HepG2 (cell line): Measurements from ENCODE around the gene ARTN. TPM values are rescaled to one million over a fixed set of nuclear protein-coding genes. Genes with fewer than 3 reads are reported as not detected.

Experiments
- FOSL2 ChIP-seq: sonication (generic); formaldehyde crosslinking; IDR thresholded peaks from 2 replicates; pipeline ENCODE4 v1.4.0; 2020; ENCODE audit warnings: missing genetic modification reagents
- GTF3A ChIP-seq: sonication (generic); formaldehyde crosslinking; conservative IDR thresholded peaks from 2 replicates; pipeline ENCODE4 v1.4.0; 2020; ENCODE audit warnings: mild to moderate bottlenecking, missing genetic modification reagents
- MTA1 ChIP-seq: sonication (generic); formaldehyde crosslinking; IDR thresholded peaks from 2 replicates; pipeline ENCODE4 v1.4.0; 2020; ENCODE audit warnings: missing genetic modification reagents, mild to moderate bottlenecking, borderline replicate concordance
- RFXAP ChIP-seq: sonication (generic); formaldehyde crosslinking; IDR thresholded peaks from 2 replicates; pipeline ENCODE4 v1.4.0; 2020; ENCODE audit warnings: missing genetic modification reagents, borderline replicate concordance
- SRY ChIP-seq: sonication (generic); formaldehyde crosslinking; IDR thresholded peaks from 2 replicates; pipeline ENCODE4 v1.8.0; 2022; ENCODE audit warnings: mild to moderate bottlenecking, missing genetic modification reagents
- TBL1XR1 ChIP-seq: fragments of 150-350 bp; IDR thresholded peaks from 2 replicates; pipeline ENCODE4 v1.6.1; 2014; ENCODE audit warnings: borderline replicate concordance, low read length; ENCODE audit not compliant: partially characterized antibody
- ZFP36L1 ChIP-seq: sonication (generic); formaldehyde crosslinking; IDR thresholded peaks from 2 replicates; pipeline ENCODE4 v1.8.0; 2022; ENCODE audit warnings: mild to moderate bottlenecking, missing genetic modification reagents, moderate library complexity
- ZNF180 ChIP-seq: sonication (generic); formaldehyde crosslinking; IDR thresholded peaks from 2 replicates; pipeline ENCODE4 v1.4.0; 2020; ENCODE audit warnings: low read depth, missing genetic modification reagents, borderline replicate concordance
- ZNF331 ChIP-seq: sonication (generic); formaldehyde crosslinking; IDR thresholded peaks from 2 replicates; pipeline ENCODE4 v1.4.0; 2020; ENCODE audit warnings: missing genetic modification reagents
- ZNF343 ChIP-seq: sonication (generic); formaldehyde crosslinking; IDR thresholded peaks from 2 replicates; pipeline ENCODE4 v1.4.0; 2020; ENCODE audit warnings: mild to moderate bottlenecking, missing genetic modification reagents
- ZNF501 ChIP-seq: sonication (generic); formaldehyde crosslinking; IDR thresholded peaks from 2 replicates; pipeline ENCODE4 v1.5.1; 2020; ENCODE audit warnings: mild to moderate bottlenecking, moderate library complexity, missing genetic modification reagents
- ZNF652 ChIP-seq: IDR thresholded peaks from 2 replicates; pipeline ENCODE4 v1.6.1; 2016; ENCODE audit warnings: low read depth, borderline replicate concordance
- ZSCAN12 ChIP-seq: sonication (generic); formaldehyde crosslinking; IDR thresholded peaks from 2 replicates; pipeline ENCODE4 v1.9.0; 2021; ENCODE audit warnings: mild to moderate bottlenecking, missing genetic modification reagents
- polyA plus RNA-seq, 8 experiments: library from polyadenylated mRNA; depleted of rRNA in 3 of 8; stranded (reverse) in 7 of 8; unstranded in 1 of 8; fragments of >200 nt; fragmentation: Illumina TruSeq in 4 of 8; extraction: Trizol in 4 of 8; gene quantifications; 2 replicates each; pipeline versions ENCODE4 v1.2.1 to v1.2.3, GENCODE V29; 2011 to 2016; ENCODE audit warnings: low read depth in 4 of 8, missing spikeins in 1 of 8, mixed read lengths in 1 of 8; ENCODE audit not compliant: insufficient read depth in 1 of 8
- total RNA-seq, 5 experiments: library from RNA; depleted of rRNA; stranded (reverse); fragments of >200 nt; fragmentation: Illumina TruSeq; extraction: Trizol; gene quantifications; 2 replicates each; pipeline ENCODE4 v1.2.3, GENCODE V29; 2016; ENCODE audit warnings: low read depth in 1 of 5
- TF ChIP-seq, protein P1 (sequence below): sonication (generic); formaldehyde crosslinking; IDR thresholded peaks from 2 replicates; pipeline ENCODE4 v1.5.1; 2020; ENCODE audit warnings: mild to moderate bottlenecking, missing genetic modification reagents, moderate library complexity
- TF ChIP-seq, protein P2 (sequence below): sonication (generic); formaldehyde crosslinking; IDR thresholded peaks from 2 replicates; pipeline ENCODE4 v1.4.0; 2020; ENCODE audit warnings: missing genetic modification reagents
- TF ChIP-seq, protein P3 (sequence below): sonication (generic); formaldehyde crosslinking; IDR thresholded peaks from 2 replicates; pipeline ENCODE4 v1.4.0; 2020; ENCODE audit warnings: missing genetic modification reagents
- TF ChIP-seq, protein P4 (sequence below): sonication (generic); formaldehyde crosslinking; conservative IDR thresholded peaks from 2 replicates; pipeline ENCODE4 v1.4.0; 2020; ENCODE audit warnings: mild to moderate bottlenecking, missing genetic modification reagents, moderate library complexity

Gene ARTN
- total and polyA plus RNA-seq, 2 of the 13 experiments (the other 11 are each of a cell fraction or from before 2014, with no cell fraction given), result 0.11 to 0.62 TPM

DNA sequence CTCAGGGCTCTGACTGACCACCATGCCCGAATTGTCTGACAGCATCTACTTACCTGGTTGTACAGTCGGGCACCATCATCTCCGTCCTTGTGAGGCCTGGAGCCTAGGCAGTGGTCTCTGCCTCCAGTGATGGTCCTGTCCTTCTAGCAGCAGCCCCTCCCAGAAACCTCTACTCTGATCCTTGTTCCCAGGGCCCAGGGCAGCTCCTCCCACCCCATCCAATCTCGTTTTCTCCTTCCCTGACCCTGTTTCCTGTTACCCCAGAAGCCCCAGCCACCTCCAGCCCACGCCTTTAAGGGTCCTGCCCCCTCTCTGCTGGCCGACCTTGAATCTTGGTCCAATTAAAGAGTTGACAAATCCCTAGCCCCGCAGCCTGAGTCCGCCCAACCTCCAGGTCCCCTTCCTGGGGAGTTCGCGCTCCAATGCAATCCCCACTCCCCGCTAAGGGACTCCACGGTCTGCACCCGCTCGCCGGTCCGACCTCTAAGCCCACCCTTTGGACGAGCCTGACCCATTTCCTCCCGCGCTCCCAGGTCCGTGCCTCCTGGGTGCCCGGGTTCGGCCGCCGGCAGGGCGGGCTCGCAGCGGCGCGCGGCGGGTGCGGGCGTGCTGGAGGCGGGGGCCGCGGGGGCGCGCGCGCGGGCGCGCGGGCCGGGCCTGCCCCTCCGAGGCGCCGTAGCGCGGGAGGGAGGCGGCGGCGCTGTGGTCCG is 45.1 kb downstream of the ARTN start, which contains the start of gene B4GALT2 (continued):
- TF ChIP-seq, protein P1, sequence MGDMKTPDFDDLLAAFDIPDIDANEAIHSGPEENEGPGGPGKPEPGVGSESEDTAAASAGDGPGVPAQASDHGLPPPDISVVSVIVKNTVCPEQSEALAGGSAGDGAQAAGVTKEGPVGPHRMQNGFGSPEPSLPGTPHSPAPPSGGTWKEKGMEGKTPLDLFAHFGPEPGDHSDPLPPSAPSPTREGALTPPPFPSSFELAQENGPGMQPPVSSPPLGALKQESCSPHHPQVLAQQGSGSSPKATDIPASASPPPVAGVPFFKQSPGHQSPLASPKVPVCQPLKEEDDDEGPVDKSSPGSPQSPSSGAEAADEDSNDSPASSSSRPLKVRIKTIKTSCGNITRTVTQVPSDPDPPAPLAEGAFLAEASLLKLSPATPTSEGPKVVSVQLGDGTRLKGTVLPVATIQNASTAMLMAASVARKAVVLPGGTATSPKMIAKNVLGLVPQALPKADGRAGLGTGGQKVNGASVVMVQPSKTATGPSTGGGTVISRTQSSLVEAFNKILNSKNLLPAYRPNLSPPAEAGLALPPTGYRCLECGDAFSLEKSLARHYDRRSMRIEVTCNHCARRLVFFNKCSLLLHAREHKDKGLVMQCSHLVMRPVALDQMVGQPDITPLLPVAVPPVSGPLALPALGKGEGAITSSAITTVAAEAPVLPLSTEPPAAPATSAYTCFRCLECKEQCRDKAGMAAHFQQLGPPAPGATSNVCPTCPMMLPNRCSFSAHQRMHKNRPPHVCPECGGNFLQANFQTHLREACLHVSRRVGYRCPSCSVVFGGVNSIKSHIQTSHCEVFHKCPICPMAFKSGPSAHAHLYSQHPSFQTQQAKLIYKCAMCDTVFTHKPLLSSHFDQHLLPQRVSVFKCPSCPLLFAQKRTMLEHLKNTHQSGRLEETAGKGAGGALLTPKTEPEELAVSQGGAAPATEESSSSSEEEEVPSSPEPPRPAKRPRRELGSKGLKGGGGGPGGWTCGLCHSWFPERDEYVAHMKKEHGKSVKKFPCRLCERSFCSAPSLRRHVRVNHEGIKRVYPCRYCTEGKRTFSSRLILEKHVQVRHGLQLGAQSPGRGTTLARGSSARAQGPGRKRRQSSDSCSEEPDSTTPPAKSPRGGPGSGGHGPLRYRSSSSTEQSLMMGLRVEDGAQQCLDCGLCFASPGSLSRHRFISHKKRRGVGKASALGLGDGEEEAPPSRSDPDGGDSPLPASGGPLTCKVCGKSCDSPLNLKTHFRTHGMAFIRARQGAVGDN (CRISPR knock-in tag), result peak; percentile 80
- TF ChIP-seq ZFP36L1, result no peak
- TF ChIP-seq, protein P2, sequence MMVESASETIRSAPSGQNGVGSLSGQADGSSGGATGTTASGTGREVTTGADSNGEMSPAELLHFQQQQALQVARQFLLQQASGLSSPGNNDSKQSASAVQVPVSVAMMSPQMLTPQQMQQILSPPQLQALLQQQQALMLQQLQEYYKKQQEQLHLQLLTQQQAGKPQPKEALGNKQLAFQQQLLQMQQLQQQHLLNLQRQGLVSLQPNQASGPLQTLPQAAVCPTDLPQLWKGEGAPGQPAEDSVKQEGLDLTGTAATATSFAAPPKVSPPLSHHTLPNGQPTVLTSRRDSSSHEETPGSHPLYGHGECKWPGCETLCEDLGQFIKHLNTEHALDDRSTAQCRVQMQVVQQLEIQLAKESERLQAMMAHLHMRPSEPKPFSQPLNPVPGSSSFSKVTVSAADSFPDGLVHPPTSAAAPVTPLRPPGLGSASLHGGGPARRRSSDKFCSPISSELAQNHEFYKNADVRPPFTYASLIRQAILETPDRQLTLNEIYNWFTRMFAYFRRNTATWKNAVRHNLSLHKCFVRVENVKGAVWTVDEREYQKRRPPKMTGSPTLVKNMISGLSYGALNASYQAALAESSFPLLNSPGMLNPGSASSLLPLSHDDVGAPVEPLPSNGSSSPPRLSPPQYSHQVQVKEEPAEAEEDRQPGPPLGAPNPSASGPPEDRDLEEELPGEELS (CRISPR knock-in tag), result 0 out of 2 replicates have a peak, but pooled peaks have one; percentile 24
- TF ChIP-seq RFXAP (CRISPR knock-in tag), result peak; percentile 52; the same call in 1 of the 2 replicates
- TF ChIP-seq, protein P3, sequence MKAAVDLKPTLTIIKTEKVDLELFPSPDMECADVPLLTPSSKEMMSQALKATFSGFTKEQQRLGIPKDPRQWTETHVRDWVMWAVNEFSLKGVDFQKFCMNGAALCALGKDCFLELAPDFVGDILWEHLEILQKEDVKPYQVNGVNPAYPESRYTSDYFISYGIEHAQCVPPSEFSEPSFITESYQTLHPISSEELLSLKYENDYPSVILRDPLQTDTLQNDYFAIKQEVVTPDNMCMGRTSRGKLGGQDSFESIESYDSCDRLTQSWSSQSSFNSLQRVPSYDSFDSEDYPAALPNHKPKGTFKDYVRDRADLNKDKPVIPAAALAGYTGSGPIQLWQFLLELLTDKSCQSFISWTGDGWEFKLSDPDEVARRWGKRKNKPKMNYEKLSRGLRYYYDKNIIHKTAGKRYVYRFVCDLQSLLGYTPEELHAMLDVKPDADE, result 0 out of 2 replicates have a peak, but pooled peaks have one; percentile 20
- 0 out of 2 replicates have a peak, but pooled peaks have one; percentile 40 for TF ChIP-seq ZNF343 (CRISPR knock-in tag)
- no peak for TF ChIP-seq ZSCAN12
- no peak for TF ChIP-seq ZNF180 (CRISPR knock-in tag)
- no peak for TF ChIP-seq GTF3A (CRISPR knock-in tag)
- no peak for TF ChIP-seq ZNF652 (CRISPR knock-in tag)
- TF ChIP-seq ZNF331 (CRISPR knock-in tag), result no peak
- TF ChIP-seq TBL1XR1, result no peak
- TF ChIP-seq FOSL2 (CRISPR knock-in tag), result no peak
- TF ChIP-seq, protein P4, sequence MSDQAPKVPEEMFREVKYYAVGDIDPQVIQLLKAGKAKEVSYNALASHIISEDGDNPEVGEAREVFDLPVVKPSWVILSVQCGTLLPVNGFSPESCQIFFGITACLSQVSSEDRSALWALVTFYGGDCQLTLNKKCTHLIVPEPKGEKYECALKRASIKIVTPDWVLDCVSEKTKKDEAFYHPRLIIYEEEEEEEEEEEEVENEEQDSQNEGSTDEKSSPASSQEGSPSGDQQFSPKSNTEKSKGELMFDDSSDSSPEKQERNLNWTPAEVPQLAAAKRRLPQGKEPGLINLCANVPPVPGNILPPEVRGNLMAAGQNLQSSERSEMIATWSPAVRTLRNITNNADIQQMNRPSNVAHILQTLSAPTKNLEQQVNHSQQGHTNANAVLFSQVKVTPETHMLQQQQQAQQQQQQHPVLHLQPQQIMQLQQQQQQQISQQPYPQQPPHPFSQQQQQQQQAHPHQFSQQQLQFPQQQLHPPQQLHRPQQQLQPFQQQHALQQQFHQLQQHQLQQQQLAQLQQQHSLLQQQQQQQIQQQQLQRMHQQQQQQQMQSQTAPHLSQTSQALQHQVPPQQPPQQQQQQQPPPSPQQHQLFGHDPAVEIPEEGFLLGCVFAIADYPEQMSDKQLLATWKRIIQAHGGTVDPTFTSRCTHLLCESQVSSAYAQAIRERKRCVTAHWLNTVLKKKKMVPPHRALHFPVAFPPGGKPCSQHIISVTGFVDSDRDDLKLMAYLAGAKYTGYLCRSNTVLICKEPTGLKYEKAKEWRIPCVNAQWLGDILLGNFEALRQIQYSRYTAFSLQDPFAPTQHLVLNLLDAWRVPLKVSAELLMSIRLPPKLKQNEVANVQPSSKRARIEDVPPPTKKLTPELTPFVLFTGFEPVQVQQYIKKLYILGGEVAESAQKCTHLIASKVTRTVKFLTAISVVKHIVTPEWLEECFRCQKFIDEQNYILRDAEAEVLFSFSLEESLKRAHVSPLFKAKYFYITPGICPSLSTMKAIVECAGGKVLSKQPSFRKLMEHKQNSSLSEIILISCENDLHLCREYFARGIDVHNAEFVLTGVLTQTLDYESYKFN (CRISPR knock-in tag), result peak; percentile 64
- peak; percentile 48 for TF ChIP-seq ZNF501 (CRISPR knock-in tag)
- TF ChIP-seq MTA1 (CRISPR knock-in tag), result no peak
- TF ChIP-seq SRY, result 0 out of 2 replicates have a peak, but pooled peaks have one; percentile 49
